Superior temporal gyrus (tissue), 1 donor: ENCODE data around the gene NAT9.

Experiments used
- DNase-seq: peaks from one replicate; pipeline ENCODE4 v3.0.0-alpha.2; 2016; ENCODE audit errors: extremely low spot score

Gene NAT9

GRCh38 chr17:74776044-74776962 lies at the start of gene NAT9:
Gene NAT9, minus strand, starts transcription at chr17:74776345. Its CDS starts 647 bp downstream, at chr17:74775698.
- DNase-seq: peak; percentile 92

DNA sequence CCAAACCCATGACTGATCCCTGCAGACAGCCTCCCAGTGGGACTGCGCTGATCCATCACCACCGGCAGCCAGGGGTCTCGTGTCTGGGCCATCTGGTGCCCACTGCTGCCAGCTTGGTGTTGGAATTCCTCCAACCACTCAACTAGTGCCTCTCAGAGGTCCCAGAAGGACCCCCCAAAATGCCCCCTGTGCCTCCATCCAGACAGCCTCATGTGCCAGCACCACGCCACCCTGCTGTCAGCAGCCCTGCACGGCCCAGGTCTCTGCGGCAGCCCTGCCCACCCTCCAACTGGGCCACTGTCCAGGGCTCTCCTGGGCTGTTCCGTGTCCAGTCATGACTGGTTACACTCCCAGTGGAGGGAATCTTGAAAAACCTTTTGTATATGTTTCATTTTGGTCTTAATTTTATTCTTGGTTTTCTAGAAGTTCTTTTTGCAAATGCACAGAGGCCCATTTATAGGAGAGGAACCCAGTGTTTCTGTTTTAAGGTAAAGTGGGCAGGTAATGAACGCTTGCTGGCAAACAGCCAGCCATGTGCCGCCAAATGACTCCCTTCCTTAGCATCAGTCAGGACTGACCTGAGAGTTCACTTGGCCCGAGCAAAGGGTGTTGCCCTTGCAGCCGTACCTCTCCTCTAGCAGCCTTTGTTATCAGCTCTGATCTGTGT lies 48.9 kb upstream of the NAT9 start:
- no peak for DNase-seq

- peak; percentile 38 for DNase-seq
Observed at GRCh38 chr17:74822939-74823367, 46.8 kb upstream of the NAT9 start.

DNA sequence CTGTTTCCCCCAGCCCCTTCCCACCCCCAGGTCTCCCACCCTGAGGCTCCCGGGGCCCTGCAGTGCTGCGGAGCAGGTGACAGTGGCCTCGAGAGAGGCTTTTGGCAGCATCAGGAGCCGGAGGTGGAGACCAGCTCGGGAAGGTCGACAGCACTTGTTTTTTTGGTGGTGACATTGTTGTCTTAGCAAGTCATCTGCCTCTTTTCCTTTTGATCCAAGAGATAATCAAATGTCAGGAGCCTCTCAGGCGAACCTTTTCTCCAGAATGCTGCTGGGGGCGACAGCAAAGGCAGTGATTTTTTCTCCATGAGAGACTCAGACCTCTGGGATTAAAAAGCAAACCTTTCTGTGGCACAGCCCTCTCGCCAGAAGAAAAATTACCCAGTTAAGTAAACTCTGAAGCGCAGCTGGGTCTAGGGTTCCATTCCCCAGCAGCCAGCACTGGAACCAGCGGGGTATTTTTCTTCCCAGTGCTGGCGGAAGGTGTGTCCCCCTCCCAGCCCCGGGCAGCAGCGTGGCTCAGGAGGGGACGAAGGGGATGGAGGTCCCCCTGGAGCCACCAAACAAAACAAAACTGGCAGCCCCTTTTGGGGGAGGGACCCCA lies 46.3 kb upstream of the NAT9 start:
- DNase-seq: no peak

DNA sequence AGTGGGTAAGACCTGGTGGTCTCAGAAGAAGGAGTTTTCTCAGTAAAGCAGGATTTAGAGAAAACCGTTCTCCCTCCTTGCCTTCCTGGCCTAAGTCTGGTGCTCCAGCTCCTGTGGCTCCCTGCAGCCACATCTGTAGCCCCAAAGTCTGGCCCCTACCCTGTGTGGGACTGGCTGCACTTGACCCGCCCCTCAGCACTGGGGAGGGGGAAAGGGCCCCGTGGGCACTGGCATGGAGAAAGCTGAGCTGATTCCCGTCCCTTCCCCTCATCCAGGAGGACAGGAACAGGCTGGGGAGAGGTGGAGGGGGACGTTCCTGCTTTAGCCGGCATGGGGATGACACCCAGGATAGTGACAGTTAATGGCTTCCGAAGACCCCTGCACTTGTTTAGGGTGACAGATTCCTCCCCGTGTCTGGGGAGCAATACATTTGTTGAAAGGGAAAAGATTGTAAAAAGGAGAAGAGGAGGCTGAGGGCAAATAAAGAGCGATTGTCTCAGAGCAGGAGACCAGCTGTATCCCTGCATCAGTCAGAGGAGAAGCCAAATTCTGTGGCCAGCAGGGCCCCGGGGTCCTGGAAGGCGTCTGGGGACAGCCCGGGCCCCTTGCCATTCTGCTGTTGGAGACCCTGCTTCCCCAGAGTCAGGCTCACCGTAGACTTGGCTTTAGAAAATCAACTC lies 45.6 kb upstream of the NAT9 start:
- DNase-seq: no peak

- DNase-seq: no peak
Observed at GRCh38 chr17:74819801-74820436, 43.8 kb upstream of the NAT9 start.

DNA sequence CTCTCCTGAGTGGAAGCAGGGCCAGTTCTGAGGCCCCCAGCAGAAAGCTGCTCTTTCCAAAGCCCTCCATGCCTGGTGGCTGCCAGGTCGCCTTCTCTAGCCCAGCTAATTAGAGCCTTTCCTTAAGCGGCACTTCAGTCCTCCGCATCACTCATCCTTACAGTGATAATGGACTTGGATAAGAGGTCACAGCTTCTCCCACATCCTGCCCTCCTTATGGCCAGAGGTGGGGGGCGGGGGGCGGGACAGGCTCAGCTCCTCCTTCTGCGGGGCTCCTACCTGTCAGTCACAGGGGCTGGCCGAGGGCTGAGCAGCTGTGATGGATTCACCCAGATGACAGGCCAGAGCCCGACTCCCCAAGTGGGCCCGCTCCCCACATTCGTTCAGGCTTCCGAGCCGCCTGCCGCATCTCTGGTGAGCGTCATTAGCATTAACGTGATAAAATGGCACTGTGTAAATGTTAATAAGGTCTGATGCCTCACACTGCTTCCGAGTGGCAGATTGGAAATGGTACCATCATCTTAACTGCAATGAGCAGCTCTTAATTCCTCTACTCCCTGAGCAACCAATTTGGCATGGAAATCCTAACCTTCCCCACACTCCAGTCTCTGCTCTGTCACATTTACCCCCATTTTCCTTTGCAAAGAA lies 42.3 kb upstream of the NAT9 start:
- DNase-seq: no peak

DNA sequence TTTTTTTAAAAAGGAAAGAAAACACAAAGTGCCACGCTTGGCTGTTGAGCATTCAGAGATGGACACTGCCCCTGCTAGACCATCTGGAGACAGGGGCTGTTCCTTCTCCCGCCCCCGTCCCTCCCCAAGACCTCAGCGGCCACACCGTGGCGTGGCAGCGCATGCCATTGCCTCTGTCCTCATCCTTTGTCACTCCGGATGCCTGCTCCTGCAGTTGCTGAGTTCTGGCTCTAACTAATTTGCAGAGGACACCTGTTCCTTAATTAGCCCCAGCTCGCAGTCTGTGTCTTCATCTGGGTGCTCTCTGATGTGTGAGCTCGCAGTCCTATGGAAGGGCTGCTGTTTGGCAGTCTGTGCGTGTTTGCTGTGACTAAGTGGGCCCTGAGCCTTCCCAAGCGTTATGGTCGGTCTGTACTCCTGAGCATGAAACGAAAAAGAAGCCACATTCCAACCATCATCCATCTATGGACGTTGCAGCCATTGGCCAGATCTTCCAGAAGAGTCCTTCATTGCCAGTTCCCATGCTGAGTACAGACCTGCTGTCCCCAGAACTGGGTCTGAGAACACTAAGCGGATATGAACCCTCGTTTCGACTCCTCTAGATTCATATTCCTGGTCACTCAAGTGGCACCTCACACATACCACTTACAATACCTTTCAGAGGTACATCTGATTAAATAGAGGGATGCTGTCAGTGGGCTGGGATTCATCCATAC lies 40.9 kb upstream of the NAT9 start:
- no peak for DNase-seq

DNA sequence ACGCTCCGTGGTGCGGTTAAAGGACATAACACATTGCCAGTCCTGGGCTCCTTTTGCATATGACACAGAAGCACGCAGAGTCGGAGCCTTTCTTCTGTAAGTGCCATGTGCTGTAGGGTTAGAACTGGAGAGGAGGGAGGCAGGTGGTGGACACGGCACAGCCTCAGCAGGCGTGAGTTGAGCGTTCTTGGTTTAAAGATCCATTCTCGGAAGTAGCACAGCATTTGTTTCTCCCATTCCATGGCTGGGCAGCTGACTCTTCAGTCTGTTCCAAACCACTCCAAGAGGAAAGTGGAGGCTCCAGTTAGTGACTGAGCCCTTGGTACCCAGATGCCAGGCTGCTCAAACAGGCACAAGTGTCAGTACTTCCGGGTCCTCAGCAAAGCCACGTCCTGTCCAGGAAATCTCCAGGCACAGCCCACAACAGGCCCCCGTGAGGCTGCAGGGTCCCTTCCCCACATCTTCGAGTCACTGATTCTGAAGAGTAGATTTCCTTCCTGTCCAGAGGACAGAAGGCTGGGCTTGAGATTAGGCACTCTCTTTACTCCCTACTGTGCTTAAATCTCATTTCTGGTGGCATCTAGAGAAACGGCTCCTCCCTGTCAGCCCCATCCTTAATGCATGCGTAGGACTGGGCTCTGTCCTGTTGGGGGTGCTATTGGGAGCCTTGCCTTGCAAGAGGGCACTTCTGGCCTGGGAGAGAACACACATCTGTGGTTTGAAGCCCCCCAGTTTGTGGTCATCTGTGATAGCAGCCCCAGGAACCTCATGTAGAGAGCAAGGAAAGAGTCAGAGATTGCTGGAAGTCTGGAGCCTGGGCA lies 39.6 kb upstream of the NAT9 start:
- DNase-seq: no peak

- DNase-seq: no peak
Observed at GRCh38 chr17:74815067-74815466, 38.9 kb upstream of the NAT9 start.

DNA sequence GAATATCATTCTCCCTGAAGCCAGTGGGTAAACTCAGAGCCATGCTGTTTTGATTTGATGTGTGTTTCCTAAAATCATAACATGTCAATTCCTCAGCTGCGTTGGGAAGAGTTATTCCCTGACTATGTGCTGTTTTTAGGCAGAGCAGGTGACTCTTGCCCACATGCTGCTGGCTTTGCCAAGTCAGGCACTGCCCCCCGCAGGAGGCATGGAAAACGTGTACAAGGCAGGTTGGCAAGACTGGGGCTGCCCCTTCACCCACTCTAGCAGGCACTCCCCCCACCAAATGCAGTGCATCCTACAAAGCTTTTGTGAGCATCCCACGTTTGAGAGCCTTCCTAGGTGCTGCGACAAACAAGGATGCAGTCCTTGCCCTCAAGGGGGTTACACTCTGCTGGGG lies 38.3 kb upstream of the NAT9 start:
- no peak for DNase-seq

DNA sequence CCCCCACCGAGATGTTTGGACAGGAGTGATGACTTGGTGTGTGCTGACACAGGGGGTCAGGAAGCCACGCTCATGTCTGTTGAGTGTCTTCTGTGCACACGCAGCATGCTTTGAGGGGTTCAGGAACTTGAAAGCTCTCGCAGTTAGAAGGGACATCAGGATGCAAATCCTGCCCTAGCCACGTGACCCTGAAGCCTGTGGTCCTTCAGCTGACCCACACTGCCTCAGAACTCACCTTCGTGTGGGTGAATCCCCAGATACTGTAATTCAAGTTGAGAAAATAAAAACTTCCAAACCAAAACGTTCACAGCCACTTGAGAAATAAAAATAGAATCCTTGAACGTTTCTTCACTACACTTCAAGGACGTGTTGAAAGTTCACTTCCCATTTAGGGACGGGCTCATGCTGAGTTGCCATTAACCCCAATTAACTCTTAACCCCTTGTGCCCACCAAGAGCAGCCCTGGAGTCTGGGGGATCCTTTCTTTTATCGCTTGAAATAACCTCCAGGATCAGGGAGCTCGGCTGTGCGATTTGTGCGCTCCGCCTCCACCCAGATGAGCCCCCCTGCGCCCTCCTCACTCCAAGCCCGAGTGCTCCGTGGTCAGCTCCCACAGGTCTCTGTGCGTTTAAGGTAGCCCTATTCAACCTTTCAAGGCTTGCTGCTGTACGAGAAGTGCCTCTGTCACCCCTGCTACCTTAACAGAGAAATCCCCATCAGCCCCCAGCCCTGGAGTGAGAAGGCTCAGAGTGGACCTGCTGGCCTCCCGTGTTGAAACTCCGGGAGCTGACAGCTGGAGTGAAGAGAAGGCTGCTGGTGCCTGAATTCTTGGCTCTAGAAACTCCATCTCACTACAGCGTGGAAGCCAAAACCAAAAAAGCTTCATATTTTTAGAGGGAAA lies 36.2 kb upstream of the NAT9 start:
- no peak for DNase-seq

- peak; percentile 58 for DNase-seq
Observed at GRCh38 chr17:74810699-74811485, 34.7 kb upstream of the NAT9 start.

GRCh38 chr17:74808714-74809430 lies 32.7 kb upstream of the NAT9 start:
- no peak for DNase-seq

DNA sequence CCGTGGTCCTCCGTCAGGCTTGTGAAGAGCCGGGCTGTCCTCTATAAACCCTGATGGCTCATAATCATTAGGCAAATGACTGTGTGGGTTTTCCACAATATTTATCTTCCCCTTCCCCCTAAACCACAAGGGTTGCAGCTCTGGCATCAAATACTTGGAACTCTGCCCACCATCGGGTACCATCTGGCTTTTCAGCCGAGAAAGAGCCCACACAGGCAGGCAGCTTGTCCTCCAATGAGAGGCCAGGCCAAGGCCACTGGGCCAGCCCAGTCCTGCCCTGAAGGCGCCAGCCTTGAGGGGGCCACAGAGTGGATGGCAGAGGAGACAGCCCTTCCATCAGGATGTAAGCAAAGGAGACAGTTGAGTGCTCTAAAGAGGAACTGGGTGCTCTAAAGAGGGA lies 31.8 kb upstream of the NAT9 start:
- DNase-seq: peak; percentile 51

- DNase-seq: no peak
Observed at GRCh38 chr17:74807441-74807840, 31.3 kb upstream of the NAT9 start.

GRCh38 chr17:74806334-74806733 lies 30.2 kb upstream of the NAT9 start:
- DNase-seq: no peak
